WERI-Rb-1 (cell line): Measurements from ENCODE around the gene SPATA6L.

Experiments
- DNase-seq: peaks from one replicate; pipeline ENCODE4 v3.0.0-alpha.2; 2020
- H3K27ac ChIP-seq: fragments of 250-450 bp; sonication (Bioruptor Pico); 2 replicates; pipeline ENCODE4 v1.5.1; 2020; ENCODE audit warnings: mild to moderate bottlenecking, moderate library complexity
- H3K27me3 ChIP-seq: fragments of 250-450 bp; sonication (Bioruptor Pico); 2 replicates; pipeline ENCODE4 v1.5.1; 2021; ENCODE audit warnings: mild to moderate bottlenecking, low read depth, moderate library complexity; ENCODE audit not compliant: insufficient read depth, severe bottlenecking
- H3K36me3 ChIP-seq: fragments of 250-450 bp; sonication (Bioruptor Pico); 2 replicates; pipeline ENCODE4 v1.5.1; 2020; ENCODE audit warnings: mild to moderate bottlenecking, moderate library complexity
- H3K4me3 ChIP-seq: 2 replicates; pipeline ENCODE4 v1.5.1; 2011; ENCODE audit warnings: low read depth, mild to moderate bottlenecking, control low read depth, low read length
- H3K9me3 ChIP-seq: fragments of 250-450 bp; sonication (Bioruptor Pico); 2 replicates; pipeline ENCODE4 v1.5.1; 2021; ENCODE audit warnings: mild to moderate bottlenecking, moderate library complexity; ENCODE audit not compliant: severe bottlenecking
- CTCF ChIP-seq: IDR thresholded peaks from 2 replicates; pipeline ENCODE4 v1.5.1; 2011; ENCODE audit warnings: low read depth, mild to moderate bottlenecking, control low read depth, inconsistent platforms, low read length

The SPATA6L gene

GRCh38 chr9:4666042-4666699 lies at the start of gene SPATA6L:
TSS of gene SPATA6L (minus strand) at chr9:4666480. CDS start at chr9:4666250, 230 bp downstream.
- H3K27me3 ChIP-seq: no peaks in the 10 kb centered on the region
- peak; percentile 48 for TF ChIP-seq CTCF
- H3K36me3 ChIP-seq: 0 out of 2 replicates have a peak, but pooled peaks cover 3% of the 10 kb centered on the region
- H3K27ac ChIP-seq: peak within 1 kb of the TSS; percentile 63
- no peaks in the 10 kb centered on the region for H3K9me3 ChIP-seq
- peak within 1 kb of the TSS; percentile 70 for H3K4me3 ChIP-seq
- peak; percentile 66 for DNase-seq

GRCh38 chr9:4714266-4715016 lies 48.2 kb upstream of the SPATA6L start:
- DNase-seq: no peak

GRCh38 chr9:4713849-4714248 lies 47.6 kb upstream of the SPATA6L start:
- DNase-seq: no peak
- no peaks in the 10 kb centered on the region for H3K27me3 ChIP-seq
- H3K27ac ChIP-seq: peak overlapping the region; percentile 25; the same call in 1 of the 2 replicates
- no peak for TF ChIP-seq CTCF
- peaks cover 61% of the 10 kb centered on the region for H3K36me3 ChIP-seq
- H3K9me3 ChIP-seq: no peaks in the 10 kb centered on the region
- H3K4me3 ChIP-seq: no peak overlapping the region

More at GRCh38 chr9:4714266-4715016, 48.2 kb upstream of the SPATA6L start:
- H3K27ac ChIP-seq: peak overlapping the region; percentile 25
- no peak overlapping the region for H3K4me3 ChIP-seq
- H3K9me3 ChIP-seq: no peaks in the 10 kb centered on the region
- TF ChIP-seq CTCF: no peak
- no peaks in the 10 kb centered on the region for H3K27me3 ChIP-seq
- peaks cover 65% of the 10 kb centered on the region for H3K36me3 ChIP-seq

GRCh38 chr9:4709380-4709779 lies 43.1 kb upstream of the SPATA6L start:
- peaks cover 26% of the 10 kb centered on the region for H3K36me3 ChIP-seq
- H3K27ac ChIP-seq: no peak overlapping the region
- no peak for TF ChIP-seq CTCF
- H3K4me3 ChIP-seq: no peak overlapping the region
- H3K9me3 ChIP-seq: no peaks in the 10 kb centered on the region
- H3K27me3 ChIP-seq: no peaks in the 10 kb centered on the region
- no peak for DNase-seq

- TF ChIP-seq CTCF: no peak
- Histone ChIP-seq H3K9me3 (no peaks in the 10 kb centered on the region), H3K27me3 (no peaks in the 10 kb centered on the region), H3K36me3 (peaks cover 22% of the 10 kb centered on the region), H3K27ac (no peak overlapping the region), H3K4me3 (no peak overlapping the region)
- DNase-seq: no peak
Measured at GRCh38 chr9:4706971-4707622, 40.8 kb upstream of the SPATA6L start.
